Left ventricle myocardium inferior (tissue), 1 donor: Measurements from ENCODE around the gene SHISAL1. TPM values are rescaled to one million over a fixed set of nuclear protein-coding genes. Genes with fewer than 3 reads are reported as not detected.

Experiments used
- DNase-seq: peaks from one replicate; pipeline ENCODE4 v3.0.0-alpha.2; 2020
- H3K27ac ChIP-seq: fragments of 200-600 bp; replicated peaks from 2 replicates; pipeline ENCODE4 v1.8.0; 2021
- H3K27me3 ChIP-seq: fragments of 200-600 bp; 2 replicates; pipeline ENCODE4 v1.8.0; 2021; ENCODE audit warnings: low read depth
- H3K36me3 ChIP-seq: fragments of 200-600 bp; 2 replicates; pipeline ENCODE4 v1.8.0; 2021
- H3K4me1 ChIP-seq: fragments of 200-600 bp; 2 replicates; pipeline ENCODE4 v1.8.0; 2021
- H3K4me3 ChIP-seq: fragments of 200-600 bp; 2 replicates; pipeline ENCODE4 v1.8.0; 2021; ENCODE audit warnings: mild to moderate bottlenecking, moderate library complexity
- H3K9me3 ChIP-seq: fragments of 200-600 bp; replicated peaks from 2 replicates; pipeline ENCODE4 v1.8.0; 2021
- intact Hi-C: fragments of 100-400 bp; cut with micrococcal nuclease; formaldehyde crosslinking; loops from one replicate; pipeline ENCODE4 v1.11.0; 2022
- long read RNA-seq: library from polyadenylated mRNA; unstranded; transcript quantifications from one replicate; pipeline ENCODE4 v2.0.0, GENCODE V29; 2021
- total RNA-seq: library from RNA; stranded (reverse); fragmentation: NEBNext Ultra II Directional; extraction: Animal tissue kit (Norgen Biotek cat#: 25700); gene quantifications from one replicate; pipeline ENCODE4 v1.2.1, GENCODE V29; 2021
- TF ChIP-seq, protein P1 (sequence below): fragments of 200-600 bp; IDR thresholded peaks from 2 replicates; pipeline ENCODE4 v1.8.0; 2021; ENCODE audit warnings: antibody characterized with exemption, mild to moderate bottlenecking, borderline replicate concordance
- donor health status: DM: no; HTN: yes; CAD: no; lungs with severe emphysema.

Gene SHISAL1
- total RNA-seq = 1.3 TPM
- long read RNA-seq, partial matches to known transcripts = 0 of 1 reads
- long read RNA-seq, other reads (novel, unspliced or antisense) = 1 of 1 reads

GRCh38 chr22:44312766-44313165, at the start of gene SHISAL1:
Gene SHISAL1, minus strand, starts transcription at chr22:44312951. Its CDS starts 12,006 bp downstream, at chr22:44300945.
- no peaks in the 10 kb centered on the region for H3K9me3 ChIP-seq
- peaks cover 5% of the 10 kb centered on the region for H3K27me3 ChIP-seq
- H3K36me3 ChIP-seq = no peaks in the 10 kb centered on the region
- TF ChIP-seq, protein P1, sequence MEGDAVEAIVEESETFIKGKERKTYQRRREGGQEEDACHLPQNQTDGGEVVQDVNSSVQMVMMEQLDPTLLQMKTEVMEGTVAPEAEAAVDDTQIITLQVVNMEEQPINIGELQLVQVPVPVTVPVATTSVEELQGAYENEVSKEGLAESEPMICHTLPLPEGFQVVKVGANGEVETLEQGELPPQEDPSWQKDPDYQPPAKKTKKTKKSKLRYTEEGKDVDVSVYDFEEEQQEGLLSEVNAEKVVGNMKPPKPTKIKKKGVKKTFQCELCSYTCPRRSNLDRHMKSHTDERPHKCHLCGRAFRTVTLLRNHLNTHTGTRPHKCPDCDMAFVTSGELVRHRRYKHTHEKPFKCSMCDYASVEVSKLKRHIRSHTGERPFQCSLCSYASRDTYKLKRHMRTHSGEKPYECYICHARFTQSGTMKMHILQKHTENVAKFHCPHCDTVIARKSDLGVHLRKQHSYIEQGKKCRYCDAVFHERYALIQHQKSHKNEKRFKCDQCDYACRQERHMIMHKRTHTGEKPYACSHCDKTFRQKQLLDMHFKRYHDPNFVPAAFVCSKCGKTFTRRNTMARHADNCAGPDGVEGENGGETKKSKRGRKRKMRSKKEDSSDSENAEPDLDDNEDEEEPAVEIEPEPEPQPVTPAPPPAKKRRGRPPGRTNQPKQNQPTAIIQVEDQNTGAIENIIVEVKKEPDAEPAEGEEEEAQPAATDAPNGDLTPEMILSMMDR = no peak
- intact Hi-C loops = no loop called here
- no peak within 1 kb of the TSS for H3K27ac ChIP-seq
- H3K4me1 ChIP-seq = peaks cover 8% of the 10 kb centered on the region
- no peak within 1 kb of the TSS for H3K4me3 ChIP-seq
- no peak for DNase-seq

DNA sequence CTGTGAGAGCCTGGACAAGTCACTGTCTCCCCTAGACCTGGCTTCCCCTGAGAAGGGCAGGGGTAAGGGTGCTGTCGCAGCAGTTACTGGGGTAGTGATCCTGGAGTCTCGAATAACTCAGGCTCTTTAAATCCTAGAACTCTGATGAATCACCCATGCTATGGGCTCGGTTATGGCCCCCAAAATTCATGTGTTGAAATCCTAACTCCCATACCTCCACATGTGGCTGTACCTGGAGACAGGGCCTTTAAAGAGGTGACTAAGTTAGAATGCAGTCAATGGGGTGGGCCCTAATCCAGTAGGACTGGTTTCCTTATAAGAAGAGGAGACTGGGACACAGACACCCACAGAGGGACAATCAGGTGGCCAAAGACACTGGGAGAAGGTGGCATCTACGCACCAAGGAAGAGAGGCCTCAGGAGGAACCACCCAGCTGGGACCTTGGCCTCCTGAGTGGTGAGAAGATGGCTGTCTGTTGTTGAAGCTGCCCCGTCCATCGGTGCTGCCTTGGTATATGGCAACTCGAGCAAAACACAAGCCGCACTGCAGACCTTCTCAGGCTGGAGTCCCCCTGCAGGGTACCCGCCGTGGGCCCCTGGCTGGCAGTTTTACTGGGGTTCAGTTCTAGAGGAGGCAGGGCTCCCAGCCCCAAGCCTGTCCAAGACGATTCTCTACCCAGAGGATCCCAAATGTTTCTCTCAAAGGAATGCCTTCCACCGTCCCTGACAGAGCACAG, 48.8 kb upstream of the SHISAL1 start:
- no peak overlapping the region for H3K4me3 ChIP-seq
- H3K36me3 ChIP-seq = no peaks in the 10 kb centered on the region
- H3K9me3 ChIP-seq = no peaks in the 10 kb centered on the region
- intact Hi-C loops = no loop called here
- H3K27ac ChIP-seq = peak overlapping the region; percentile 79
- TF ChIP-seq, protein P1 = no peak
- no peak for DNase-seq
- H3K27me3 ChIP-seq = no peaks in the 10 kb centered on the region
- H3K4me1 ChIP-seq = peaks cover 71% of the 10 kb centered on the region

GRCh38 chr22:44360668-44361381, 48.1 kb upstream of the SHISAL1 start:
- H3K27ac ChIP-seq = peak overlapping the region; percentile 79
- no peaks in the 10 kb centered on the region for H3K27me3 ChIP-seq
- TF ChIP-seq, protein P1 = peak; percentile 54
- H3K9me3 ChIP-seq = no peaks in the 10 kb centered on the region
- intact Hi-C loops = no loop called here
- H3K4me3 ChIP-seq = no peak overlapping the region
- no peaks in the 10 kb centered on the region for H3K36me3 ChIP-seq
- peaks cover 68% of the 10 kb centered on the region for H3K4me1 ChIP-seq
- DNase-seq = peak; percentile 56

- H3K4me1 ChIP-seq = peaks cover 63% of the 10 kb centered on the region
- TF ChIP-seq, protein P1 = no peak
- H3K9me3 ChIP-seq = no peaks in the 10 kb centered on the region
- no peaks in the 10 kb centered on the region for H3K36me3 ChIP-seq
- no peak overlapping the region for H3K4me3 ChIP-seq
- H3K27ac ChIP-seq = peak overlapping the region; percentile 79
- DNase-seq = no peak
- intact Hi-C loops = no loop called here
- no peaks in the 10 kb centered on the region for H3K27me3 ChIP-seq
Measured at GRCh38 chr22:44360306-44360667, 47.5 kb upstream of the SHISAL1 start.

GRCh38 chr22:44359496-44360110, 46.9 kb upstream of the SHISAL1 start:
- H3K27ac ChIP-seq = peak overlapping the region; percentile 79
- intact Hi-C loops = no loop called here

More at GRCh38 chr22:44359496-44360110, 46.9 kb upstream of the SHISAL1 start:
- Histone ChIP-seq H3K4me3 (no peak overlapping the region), H3K36me3 (no peaks in the 10 kb centered on the region), H3K4me1 (peaks cover 56% of the 10 kb centered on the region), H3K9me3 (no peaks in the 10 kb centered on the region), H3K27me3 (no peaks in the 10 kb centered on the region)
- TF ChIP-seq, protein P1 = no peak
- DNase-seq = no peak
